Measurements from ENCODE around the gene TGM1. TPM values are rescaled to one million over a fixed set of nuclear protein-coding genes. Genes with fewer than 3 reads are reported as not detected.

TGM1 gene
- total and polyA plus RNA-seq, 2 experiments from 2014 or later = 0.33 to 1.5 TPM

DNA sequence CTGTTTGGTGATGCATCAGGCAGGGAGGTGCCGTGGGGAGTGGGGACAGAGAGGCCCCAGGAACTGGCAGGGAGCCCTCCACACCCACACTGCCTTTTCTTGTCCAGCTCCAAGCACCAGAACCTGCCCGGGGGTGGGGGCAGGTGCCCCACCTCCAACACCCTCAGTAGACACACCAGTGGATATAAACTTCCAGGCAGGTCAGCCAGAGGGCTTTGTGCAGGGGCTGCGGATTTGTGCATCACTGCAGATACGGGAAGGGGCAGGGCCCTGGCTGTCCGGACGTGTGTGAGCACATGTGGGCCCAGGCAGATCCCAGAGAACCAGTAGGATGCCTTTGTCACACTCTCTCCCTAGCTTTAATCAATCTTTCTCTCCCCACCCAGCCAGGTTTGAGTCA is 1.3 kb upstream of the TGM1 start:
- TF ChIP-seq, protein P1, sequence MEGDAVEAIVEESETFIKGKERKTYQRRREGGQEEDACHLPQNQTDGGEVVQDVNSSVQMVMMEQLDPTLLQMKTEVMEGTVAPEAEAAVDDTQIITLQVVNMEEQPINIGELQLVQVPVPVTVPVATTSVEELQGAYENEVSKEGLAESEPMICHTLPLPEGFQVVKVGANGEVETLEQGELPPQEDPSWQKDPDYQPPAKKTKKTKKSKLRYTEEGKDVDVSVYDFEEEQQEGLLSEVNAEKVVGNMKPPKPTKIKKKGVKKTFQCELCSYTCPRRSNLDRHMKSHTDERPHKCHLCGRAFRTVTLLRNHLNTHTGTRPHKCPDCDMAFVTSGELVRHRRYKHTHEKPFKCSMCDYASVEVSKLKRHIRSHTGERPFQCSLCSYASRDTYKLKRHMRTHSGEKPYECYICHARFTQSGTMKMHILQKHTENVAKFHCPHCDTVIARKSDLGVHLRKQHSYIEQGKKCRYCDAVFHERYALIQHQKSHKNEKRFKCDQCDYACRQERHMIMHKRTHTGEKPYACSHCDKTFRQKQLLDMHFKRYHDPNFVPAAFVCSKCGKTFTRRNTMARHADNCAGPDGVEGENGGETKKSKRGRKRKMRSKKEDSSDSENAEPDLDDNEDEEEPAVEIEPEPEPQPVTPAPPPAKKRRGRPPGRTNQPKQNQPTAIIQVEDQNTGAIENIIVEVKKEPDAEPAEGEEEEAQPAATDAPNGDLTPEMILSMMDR (IDR thresholded peaks at IDR 0.05; ENCODE audit: poor library complexity) = no peak
- TF ChIP-seq EZH2 (IDR thresholded peaks at IDR 0.05; ENCODE audit: borderline replicate concordance) (no peak), EZH2phosphoT487 (IDR thresholded peaks at IDR 0.05; ENCODE audit: low read depth, severe bottlenecking, unreplicated experiment) (no peak)
- no peak overlapping the region for H2AFZ ChIP-seq
- no peaks in the 10 kb centered on the region for H3K9me3 ChIP-seq (ENCODE audit: low read depth)
- no peaks in the 10 kb centered on the region for H4K20me1 ChIP-seq (ENCODE audit: insufficient read depth, poor library complexity, severe bottlenecking)
- no peak overlapping the region for H3K4me2 ChIP-seq
- no peak overlapping the region for H3K27ac ChIP-seq
- DNase-seq (ENCODE audit: low spot score) = no peak
- H3K27me3 ChIP-seq = no peaks in the 10 kb centered on the region
- H3K4me3 ChIP-seq = no peak overlapping the region
- no peaks in the 10 kb centered on the region for H3K9me2 ChIP-seq (replicated peaks; ENCODE audit: insufficient read depth)
- 77% methylated on average over 6 of the region's 6 CpGs for WGBS (ENCODE audit: low lambda C conversion rate, missing lambda C conversion rate)
- no peaks in the 10 kb centered on the region for H3K4me1 ChIP-seq (ENCODE audit: insufficient read depth)
- no peaks in the 10 kb centered on the region for H3K36me3 ChIP-seq (replicated peaks; ENCODE audit: insufficient read depth, low read depth)
- no peaks in the 10 kb centered on the region for H3K79me2 ChIP-seq

DNA sequence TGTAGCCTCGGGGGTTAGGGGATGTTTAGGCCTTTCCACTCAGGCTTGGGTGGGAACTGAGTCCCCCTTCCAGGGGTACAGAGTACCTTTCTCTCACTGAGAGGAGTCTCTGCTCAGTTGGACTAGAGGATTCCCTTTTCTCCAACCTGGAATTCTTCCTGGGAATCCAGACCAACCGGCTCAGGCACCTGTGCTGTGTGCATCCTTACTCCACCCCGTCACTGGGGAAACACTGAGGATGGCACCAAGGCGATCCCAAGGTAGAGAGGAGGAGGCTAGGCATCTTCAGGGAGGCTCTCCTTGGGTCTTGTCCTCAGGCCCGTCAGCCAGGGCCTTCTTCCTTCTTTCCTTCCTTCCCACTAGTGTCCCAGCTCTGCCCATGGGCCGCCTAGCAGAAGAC is 871 bp upstream of the TGM1 start:
- no peaks in the 10 kb centered on the region for H3K9me2 ChIP-seq (replicated peaks; ENCODE audit: insufficient read depth)
- no peaks in the 10 kb centered on the region for H3K36me3 ChIP-seq (replicated peaks; ENCODE audit: insufficient read depth, low read depth)
- H3K79me2 ChIP-seq = no peaks in the 10 kb centered on the region
- DNase-seq (ENCODE audit: low spot score) = no peak
- H4K20me1 ChIP-seq (ENCODE audit: insufficient read depth, poor library complexity, severe bottlenecking) = no peaks in the 10 kb centered on the region
- TF ChIP-seq EZH2phosphoT487 (IDR thresholded peaks at IDR 0.05; ENCODE audit: low read depth, severe bottlenecking, unreplicated experiment) (no peak), EZH2 (IDR thresholded peaks at IDR 0.05; ENCODE audit: borderline replicate concordance) (no peak)
- TF ChIP-seq, protein P1 (IDR thresholded peaks at IDR 0.05; ENCODE audit: poor library complexity) = no peak
- H3K4me2 ChIP-seq = no peak overlapping the region
- no peaks in the 10 kb centered on the region for H3K4me1 ChIP-seq (ENCODE audit: insufficient read depth)
- WGBS (ENCODE audit: low lambda C conversion rate, missing lambda C conversion rate) = 77% methylated on average over 6 of the region's 6 CpGs
- no peak overlapping the region for H2AFZ ChIP-seq
- no peak overlapping the region for H3K27ac ChIP-seq
- no peaks in the 10 kb centered on the region for H3K9me3 ChIP-seq (ENCODE audit: low read depth)
- H3K27me3 ChIP-seq = no peaks in the 10 kb centered on the region
- no peak overlapping the region for H3K4me3 ChIP-seq

DNA sequence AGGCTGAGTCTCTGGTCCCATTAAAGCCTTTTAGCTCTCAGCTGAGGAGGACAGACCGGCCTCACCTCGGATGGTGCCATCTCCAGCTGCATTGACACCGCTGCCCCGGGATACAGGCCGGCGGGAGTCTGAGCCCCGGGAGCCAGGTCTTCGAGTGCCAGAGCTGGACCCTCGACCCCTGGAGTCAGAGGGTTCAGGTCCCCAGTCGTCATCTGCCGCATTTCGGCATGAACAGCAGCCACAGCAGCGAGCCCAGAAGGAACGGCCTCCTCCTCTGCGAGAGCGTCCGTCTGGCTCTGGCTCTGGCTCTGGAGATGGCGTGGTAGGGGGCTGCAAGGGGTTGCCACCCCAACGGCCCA is 1.0 kb downstream of the TGM1 start:
- Histone ChIP-seq H3K36me3 (replicated peaks; ENCODE audit: insufficient read depth, low read depth) (no peaks in the 10 kb centered on the region), H3K9me2 (replicated peaks; ENCODE audit: insufficient read depth) (no peaks in the 10 kb centered on the region)
- 96% methylated on average over 19 of the region's 19 CpGs for WGBS (ENCODE audit: low lambda C conversion rate, missing lambda C conversion rate)

More for the DNA sequence above, 1.0 kb downstream of the TGM1 start:
- Histone ChIP-seq H3K27ac (no peak overlapping the region), H3K4me2 (no peak overlapping the region), H3K4me1 (ENCODE audit: insufficient read depth) (no peaks in the 10 kb centered on the region), H3K4me3 (no peak overlapping the region), H2AFZ (no peak overlapping the region), H4K20me1 (ENCODE audit: insufficient read depth, poor library complexity, severe bottlenecking) (no peaks in the 10 kb centered on the region), H3K9me3 (ENCODE audit: low read depth) (no peaks in the 10 kb centered on the region), H3K79me2 (no peaks in the 10 kb centered on the region), H3K27me3 (no peaks in the 10 kb centered on the region)
- TF ChIP-seq EZH2phosphoT487 (IDR thresholded peaks at IDR 0.05; ENCODE audit: low read depth, severe bottlenecking, unreplicated experiment) = no peak
- TF ChIP-seq, protein P1 (IDR thresholded peaks at IDR 0.05; ENCODE audit: poor library complexity) = no peak
- TF ChIP-seq EZH2 (IDR thresholded peaks at IDR 0.05; ENCODE audit: borderline replicate concordance) = no peak
- no peak for DNase-seq (ENCODE audit: low spot score)

All from hepatocyte (in vitro differentiated cells).